ENCODE results near the gene DPF3.

DNA sequence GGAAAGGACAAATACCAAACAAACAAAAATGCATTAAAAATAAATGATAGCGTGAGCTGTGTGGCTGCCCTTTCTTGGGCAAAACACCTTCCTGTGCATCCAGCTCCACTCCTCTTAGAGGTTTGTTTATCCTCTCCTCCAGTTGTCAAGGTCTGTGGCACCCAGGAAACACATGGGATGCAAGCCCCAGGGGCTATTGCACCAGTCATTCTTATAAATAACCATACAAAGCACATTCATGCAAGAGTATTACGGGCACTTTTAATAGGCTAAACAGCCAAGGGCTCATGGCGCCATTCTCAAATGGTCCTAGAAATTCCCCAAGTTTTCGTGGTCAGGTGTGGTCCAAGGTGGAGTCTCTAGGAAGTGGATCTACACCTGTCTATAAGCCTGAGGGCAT lies 257.0 kb downstream of the DPF3 start:
- TF ChIP-seq POLR2A (IDR thresholded peaks at IDR 0.05), result no peak
- TF ChIP-seq, protein P1, sequence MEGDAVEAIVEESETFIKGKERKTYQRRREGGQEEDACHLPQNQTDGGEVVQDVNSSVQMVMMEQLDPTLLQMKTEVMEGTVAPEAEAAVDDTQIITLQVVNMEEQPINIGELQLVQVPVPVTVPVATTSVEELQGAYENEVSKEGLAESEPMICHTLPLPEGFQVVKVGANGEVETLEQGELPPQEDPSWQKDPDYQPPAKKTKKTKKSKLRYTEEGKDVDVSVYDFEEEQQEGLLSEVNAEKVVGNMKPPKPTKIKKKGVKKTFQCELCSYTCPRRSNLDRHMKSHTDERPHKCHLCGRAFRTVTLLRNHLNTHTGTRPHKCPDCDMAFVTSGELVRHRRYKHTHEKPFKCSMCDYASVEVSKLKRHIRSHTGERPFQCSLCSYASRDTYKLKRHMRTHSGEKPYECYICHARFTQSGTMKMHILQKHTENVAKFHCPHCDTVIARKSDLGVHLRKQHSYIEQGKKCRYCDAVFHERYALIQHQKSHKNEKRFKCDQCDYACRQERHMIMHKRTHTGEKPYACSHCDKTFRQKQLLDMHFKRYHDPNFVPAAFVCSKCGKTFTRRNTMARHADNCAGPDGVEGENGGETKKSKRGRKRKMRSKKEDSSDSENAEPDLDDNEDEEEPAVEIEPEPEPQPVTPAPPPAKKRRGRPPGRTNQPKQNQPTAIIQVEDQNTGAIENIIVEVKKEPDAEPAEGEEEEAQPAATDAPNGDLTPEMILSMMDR (IDR thresholded peaks at IDR 0.05), result no peak

Measured in esophagus squamous epithelium (tissue), 4 donors.